ENCODE data around the gene PPP2R5A.

- TF ChIP-seq POLR2AphosphoS5 (IDR thresholded peaks at IDR 0.05; ENCODE audit: low read depth, low read length) (no peak), TAF1 (IDR thresholded peaks at IDR 0.05; ENCODE audit: borderline replicate concordance, low read depth, low read length) (no peak), POLR2A (IDR thresholded peaks at IDR 0.05; ENCODE audit: low read depth, low read length) (no peak)
Observed at GRCh38 chr1:212368073-212368484, 82.9 kb downstream of the PPP2R5A start.

All from GM12892 (cell line).